Gastroesophageal sphincter (tissue), 3 donors: ENCODE data around the gene LRRC42.
"Not testable (repeated sequence)": the region's sequence is repeated elsewhere in the genome, so short reads cannot be mapped to it uniquely, and the experiment has no call there.

Source experiments
- POLR2A ChIP-seq, 2 donors: fragments of 450-650 bp; IDR thresholded peaks; one replicate each; pipeline ENCODE4 v1.6.1; 2017; ENCODE audit warnings: antibody characterized with exemption in 2 of 2, mild to moderate bottlenecking in 2 of 2, moderate library complexity in 1 of 2
- TF ChIP-seq, protein P1 (sequence below), 4 experiments: fragments of 200-600 bp in 2 of 4; fragments of 450-650 bp in 2 of 4; sonication (generic) in 1 of 4; IDR thresholded peaks; one replicate each; pipeline ENCODE4 v1.5.1; 2017 to 2019; ENCODE audit warnings: antibody characterized with exemption in 4 of 4, mild to moderate bottlenecking in 2 of 4, moderate library complexity in 2 of 4

DNA sequence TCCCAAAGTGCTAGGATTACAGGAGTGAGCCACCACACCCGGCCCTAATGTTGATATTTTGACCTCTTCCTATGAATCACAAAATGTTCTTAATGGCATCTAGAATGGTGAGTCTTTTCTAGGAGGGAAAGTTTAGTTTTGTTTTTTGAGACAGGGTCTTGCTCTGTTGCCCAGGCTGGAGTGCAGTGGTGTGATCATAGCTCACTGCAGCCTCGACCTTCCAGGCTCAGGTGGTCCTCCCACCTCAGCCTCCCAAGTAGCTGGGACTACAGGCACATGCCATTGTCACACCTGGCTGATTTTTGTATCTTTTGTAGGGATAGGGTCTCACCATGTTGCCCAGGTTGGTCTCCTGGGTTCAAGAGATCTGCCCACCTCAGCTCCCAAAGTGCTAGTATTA is 23.2 kb downstream of the LRRC42 start:
- TF ChIP-seq, protein P1, sequence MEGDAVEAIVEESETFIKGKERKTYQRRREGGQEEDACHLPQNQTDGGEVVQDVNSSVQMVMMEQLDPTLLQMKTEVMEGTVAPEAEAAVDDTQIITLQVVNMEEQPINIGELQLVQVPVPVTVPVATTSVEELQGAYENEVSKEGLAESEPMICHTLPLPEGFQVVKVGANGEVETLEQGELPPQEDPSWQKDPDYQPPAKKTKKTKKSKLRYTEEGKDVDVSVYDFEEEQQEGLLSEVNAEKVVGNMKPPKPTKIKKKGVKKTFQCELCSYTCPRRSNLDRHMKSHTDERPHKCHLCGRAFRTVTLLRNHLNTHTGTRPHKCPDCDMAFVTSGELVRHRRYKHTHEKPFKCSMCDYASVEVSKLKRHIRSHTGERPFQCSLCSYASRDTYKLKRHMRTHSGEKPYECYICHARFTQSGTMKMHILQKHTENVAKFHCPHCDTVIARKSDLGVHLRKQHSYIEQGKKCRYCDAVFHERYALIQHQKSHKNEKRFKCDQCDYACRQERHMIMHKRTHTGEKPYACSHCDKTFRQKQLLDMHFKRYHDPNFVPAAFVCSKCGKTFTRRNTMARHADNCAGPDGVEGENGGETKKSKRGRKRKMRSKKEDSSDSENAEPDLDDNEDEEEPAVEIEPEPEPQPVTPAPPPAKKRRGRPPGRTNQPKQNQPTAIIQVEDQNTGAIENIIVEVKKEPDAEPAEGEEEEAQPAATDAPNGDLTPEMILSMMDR (IDR thresholded peaks at IDR 0.05): not testable (repeated sequence)
- not testable (repeated sequence) for TF ChIP-seq POLR2A (IDR thresholded peaks at IDR 0.05)
